ENCODE data around the gene RUNX3.

RUNX3 gene

GRCh38 chr1:24850328-24850920, 79.7 kb downstream of the RUNX3 start:
- no peak for DNase-seq (ENCODE audit: low spot score)
- TF ChIP-seq, protein P1, sequence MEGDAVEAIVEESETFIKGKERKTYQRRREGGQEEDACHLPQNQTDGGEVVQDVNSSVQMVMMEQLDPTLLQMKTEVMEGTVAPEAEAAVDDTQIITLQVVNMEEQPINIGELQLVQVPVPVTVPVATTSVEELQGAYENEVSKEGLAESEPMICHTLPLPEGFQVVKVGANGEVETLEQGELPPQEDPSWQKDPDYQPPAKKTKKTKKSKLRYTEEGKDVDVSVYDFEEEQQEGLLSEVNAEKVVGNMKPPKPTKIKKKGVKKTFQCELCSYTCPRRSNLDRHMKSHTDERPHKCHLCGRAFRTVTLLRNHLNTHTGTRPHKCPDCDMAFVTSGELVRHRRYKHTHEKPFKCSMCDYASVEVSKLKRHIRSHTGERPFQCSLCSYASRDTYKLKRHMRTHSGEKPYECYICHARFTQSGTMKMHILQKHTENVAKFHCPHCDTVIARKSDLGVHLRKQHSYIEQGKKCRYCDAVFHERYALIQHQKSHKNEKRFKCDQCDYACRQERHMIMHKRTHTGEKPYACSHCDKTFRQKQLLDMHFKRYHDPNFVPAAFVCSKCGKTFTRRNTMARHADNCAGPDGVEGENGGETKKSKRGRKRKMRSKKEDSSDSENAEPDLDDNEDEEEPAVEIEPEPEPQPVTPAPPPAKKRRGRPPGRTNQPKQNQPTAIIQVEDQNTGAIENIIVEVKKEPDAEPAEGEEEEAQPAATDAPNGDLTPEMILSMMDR (IDR thresholded peaks at IDR 0.05; ENCODE audit: extremely low read depth, missing control alignments): no peak

GRCh38 chr1:24849672-24850295, 80.3 kb downstream of the RUNX3 start:
- DNase-seq (ENCODE audit: low spot score): peak; percentile 51
- TF ChIP-seq, protein P1 (IDR thresholded peaks at IDR 0.05; ENCODE audit: extremely low read depth, missing control alignments): peak; percentile 62
